Jurkat, Clone E6-1 (cell line): ENCODE data around the gene IMPDH1.

Experiments used
- DNase-seq: peaks from one replicate; pipeline ENCODE4 v3.0.0-alpha.2; 2011; ENCODE audit warnings: low read depth, low spot score
- H3K4me3 ChIP-seq: 2 replicates; pipeline ENCODE4 v1.5.1; 2011; ENCODE audit warnings: mild to moderate bottlenecking, low read length, control low read depth, moderate library complexity

Gene IMPDH1

DNA sequence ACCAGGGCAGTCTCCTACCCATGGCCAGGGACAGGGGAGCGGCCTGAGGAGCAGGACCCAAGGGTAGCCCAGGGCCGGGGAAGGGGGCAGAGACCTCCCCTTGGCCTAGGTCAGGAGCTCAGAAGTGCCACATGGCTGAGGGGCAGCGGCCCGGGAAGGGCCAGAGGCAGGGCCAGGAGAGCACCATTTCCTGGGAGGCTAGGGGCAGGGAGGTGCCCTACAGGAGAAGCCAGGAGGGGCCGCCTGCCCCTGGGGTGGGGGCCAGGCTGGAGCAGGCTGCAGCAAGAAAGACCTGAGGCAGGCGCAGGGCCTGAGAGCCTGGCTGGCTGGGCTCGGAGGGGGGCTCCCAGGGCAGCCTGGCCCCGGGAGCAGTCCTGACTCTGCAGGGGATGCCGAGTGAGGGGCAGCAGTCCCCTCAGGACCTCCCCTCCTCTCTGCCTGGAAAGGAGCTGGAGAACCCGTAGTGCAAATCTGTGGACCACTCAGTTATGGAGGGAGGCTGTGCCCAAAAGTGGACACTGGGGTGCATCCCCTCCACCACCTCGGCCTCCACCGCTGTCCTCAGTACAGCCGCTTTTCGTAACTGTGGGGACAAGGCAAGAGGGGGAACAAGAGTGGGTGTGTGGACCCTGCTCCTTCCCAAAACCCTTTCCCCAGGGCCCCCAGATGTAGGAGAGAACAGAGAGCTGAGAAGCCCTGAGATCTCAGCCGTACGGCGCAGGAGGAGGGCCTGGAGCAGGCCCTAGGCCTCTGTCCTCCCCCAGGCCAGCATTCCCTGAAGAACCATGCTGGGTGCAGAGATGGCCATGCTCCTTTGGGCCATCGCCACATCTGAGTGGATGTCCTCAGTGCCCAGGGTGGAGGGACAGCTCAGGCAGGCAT, 17.1 kb downstream of the IMPDH1 start:
- DNase-seq, result no peak
- H3K4me3 ChIP-seq, result no peak overlapping the region

DNA sequence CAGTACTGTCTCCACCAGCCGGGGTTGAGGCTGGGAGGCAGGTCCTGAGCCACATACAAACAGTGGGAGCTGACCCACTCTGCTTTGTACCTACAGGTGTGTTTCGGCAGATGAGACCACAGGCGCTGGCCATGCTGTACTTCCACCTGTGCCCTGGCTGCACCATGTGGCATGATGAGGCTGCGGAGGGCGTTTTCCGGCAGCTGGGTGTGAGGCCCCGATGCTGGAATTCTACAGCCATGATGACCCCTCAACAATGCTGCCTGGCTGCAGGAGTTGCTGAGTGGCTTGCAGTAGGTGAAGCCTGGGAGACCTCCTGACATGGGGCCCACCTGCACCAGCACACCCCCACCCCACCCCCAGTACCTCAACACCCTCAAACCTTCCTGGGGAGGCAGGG, 18.0 kb downstream of the IMPDH1 start:
- no peak for DNase-seq
- no peak overlapping the region for H3K4me3 ChIP-seq

DNA sequence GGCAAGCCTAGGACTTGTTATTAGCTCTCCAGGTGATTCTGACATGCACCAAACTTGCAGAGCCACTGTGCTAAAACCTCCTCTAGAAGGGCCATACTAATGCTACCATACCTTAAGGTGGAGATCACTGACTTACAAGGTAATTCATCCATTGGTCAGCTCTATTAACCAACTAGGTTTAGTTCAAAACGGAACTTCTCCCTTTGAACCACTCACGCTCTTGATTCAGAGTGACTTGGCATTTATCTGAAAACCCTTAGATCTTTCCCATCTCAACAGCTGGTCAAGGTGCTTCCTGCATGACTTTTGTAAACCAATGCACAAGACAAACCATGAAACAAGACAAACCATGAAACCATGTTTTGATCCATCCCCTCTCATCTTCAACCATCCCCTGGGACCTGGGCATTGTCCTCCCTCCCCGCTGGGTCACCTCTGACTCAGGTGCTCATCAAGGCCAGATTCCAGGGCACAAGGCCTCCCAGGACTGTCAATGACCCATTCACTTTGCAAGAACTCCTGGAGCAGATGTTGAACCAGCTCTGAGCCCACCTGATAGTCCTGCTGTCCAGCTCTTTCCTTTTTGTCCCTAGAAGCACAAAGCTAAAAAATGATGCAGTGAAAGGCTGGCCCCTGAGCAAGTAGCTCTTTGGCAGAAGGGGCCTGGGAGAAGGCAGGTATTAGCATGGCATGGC, 18.8 kb downstream of the IMPDH1 start:
- no peak for DNase-seq
- H3K4me3 ChIP-seq, result no peak overlapping the region

DNA sequence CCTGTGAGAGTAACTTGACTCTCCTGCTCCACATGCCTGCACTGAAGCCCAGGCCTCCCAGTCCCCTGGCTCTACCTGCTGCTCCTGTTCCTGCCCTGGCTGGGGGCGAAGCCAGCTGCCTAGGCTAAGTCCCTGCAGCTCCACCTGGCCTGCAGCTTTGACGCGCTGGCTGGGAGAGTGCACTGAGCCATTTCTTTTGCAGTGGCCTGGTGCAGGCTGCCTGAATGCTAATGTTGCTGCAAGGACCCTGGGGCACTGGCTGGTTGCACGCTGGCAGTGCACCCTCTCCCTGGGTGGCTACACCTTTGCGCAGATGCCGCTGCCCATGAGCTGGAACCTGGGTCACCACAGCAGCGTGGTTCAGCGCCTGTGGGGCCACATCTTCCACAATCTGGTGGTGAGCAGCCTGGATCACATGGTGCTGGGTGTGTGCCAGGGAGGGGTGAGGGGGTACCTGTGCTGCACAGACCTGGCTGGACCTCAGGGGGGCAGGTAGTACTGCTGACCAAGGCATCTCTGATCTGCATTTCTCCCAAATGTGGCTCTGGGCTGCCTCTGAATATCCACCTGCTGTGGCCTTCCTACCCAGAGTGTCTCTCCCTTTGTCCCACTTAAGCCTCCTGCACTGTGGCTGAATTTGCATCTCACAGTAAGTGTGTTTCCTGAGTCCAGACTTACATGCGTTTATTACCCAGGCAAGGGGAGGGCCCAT, 20.0 kb downstream of the IMPDH1 start:
- DNase-seq, result no peak
- H3K4me3 ChIP-seq, result no peak overlapping the region

DNA sequence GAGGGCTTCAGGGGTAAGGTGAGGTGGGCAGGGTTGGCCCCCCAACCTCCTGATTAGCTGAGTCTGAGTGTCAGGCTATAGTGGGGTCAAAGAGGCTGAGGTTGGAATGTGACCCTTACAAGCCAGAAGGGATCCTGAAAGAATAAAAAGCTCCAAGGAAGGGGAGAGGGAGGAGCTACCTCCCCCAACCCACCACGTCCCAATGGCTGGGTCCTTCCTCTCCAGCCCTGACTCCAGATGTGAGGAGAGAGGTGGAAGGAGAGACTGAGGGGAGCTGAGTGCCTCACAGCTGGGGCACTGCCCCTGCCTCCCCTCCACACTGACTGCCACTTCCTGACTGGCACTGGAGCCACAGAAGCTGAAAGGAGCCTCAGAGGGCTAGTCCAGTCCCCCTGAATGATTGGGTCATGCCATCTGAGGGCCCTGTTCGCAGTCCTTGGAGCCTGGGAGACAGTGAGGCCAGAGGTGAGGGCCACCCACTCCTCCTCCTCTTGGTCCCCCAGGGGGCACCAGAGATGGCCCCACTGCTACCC, 20.6 kb downstream of the IMPDH1 start:
- no peak overlapping the region for H3K4me3 ChIP-seq
- DNase-seq, result no peak

DNA sequence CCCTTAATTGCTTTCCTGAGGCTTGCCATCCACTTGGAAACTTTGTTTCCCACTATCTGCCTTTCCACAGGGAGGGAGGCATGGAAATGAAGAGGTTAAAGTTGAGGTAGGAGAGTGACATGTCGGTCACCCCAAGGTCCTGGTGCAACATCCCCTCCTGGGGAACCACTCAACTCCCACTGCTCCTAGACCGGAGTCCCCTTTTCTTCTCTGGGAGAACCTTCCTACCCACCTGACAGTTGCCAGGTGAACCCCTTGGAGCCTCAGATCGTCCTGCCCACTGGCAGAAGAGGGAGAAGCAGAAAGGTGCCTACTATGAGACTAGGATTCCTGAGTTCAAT, 21.7 kb downstream of the IMPDH1 start:
- H3K4me3 ChIP-seq, result no peak overlapping the region
- no peak for DNase-seq

DNA sequence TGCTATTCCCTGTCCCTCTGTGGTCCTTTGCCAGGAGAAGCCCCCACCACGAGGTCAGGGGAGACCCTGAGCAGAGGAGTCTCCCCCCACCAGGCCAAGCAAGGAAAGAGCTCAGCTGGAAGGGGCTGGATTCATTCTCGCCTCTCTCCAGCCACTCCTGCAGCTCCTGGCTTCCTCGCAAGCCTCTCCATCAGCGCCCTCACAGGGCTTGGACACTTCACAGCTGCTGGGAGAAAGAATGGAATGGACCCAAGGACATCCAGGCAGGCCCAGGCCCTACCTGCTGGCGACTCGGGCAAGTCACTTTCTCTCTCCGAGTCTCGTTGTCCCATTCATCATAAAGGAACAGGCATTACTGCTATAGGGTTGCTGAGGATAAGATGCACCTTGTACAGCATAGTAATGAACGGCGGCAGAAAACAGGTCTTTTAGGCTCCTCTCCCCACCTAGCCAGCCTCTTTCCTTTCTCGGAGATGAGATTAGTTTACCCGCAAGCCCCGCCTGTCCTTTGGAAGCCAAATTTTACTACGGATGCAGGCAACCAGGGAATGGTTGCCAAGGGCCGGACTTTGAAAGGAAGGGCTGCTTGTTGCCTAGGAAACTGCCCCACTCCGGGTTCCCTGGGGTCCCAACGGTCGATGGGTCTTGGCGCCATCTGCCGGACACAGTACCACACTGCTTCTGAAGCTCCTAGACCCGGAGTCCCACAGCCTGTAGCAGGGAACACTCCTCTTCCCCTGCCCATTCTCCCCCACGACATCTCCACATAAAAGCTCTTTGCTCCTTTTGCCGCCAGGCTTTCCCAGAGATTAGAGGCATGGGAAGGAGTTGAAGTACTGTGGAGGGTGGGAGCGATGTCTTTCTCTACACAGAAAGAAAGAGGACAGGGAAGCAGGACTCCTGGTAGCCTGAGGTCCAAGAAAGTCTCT, 22.3 kb downstream of the IMPDH1 start:
- H3K4me3 ChIP-seq, result no peak overlapping the region
- no peak for DNase-seq

DNA sequence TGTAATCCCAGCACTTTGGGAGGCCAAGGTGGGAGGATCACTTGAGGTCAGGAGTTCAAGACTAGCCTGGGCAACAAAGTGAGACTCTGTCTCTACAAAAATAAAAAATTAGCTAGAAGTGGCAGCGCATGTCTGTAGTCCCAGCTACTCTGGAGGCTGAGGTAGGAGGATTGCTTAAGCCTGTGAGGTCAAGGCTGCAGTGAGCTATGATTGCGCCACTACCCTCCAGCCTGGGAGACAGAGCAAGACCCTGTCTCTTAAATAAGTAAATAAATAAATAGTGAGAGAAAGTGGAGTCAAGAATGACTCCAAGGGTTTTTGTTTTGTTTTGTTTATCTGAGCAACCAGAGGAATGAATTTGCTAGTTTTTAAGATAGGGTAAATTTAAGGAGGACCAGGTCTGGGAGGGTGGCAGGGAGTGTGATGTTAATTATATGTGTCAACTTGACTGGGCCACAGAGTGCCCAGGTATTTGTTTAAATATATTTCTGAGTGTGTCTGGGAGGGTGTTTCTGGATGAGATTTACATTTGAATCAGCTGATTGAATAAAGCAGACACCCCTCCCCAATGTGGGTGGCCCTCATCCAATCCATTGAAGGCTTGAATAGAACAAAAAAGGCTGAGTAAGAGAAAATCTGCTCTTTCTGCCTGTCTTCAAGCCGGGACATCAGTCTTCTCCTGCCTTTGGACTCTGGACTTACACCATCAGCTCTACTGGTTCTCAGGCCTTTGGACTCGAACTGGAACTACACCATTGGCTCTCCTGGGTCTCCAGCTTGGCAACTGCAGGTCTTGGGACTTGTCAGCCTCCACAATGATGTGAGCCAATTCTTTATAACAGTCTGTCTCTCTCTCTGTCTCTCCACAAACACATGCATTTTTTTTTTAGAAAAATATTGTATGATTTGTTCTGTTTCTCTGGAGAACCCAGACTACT, 23.5 kb downstream of the IMPDH1 start:
- no peak for DNase-seq
- H3K4me3 ChIP-seq, result no peak overlapping the region

DNA sequence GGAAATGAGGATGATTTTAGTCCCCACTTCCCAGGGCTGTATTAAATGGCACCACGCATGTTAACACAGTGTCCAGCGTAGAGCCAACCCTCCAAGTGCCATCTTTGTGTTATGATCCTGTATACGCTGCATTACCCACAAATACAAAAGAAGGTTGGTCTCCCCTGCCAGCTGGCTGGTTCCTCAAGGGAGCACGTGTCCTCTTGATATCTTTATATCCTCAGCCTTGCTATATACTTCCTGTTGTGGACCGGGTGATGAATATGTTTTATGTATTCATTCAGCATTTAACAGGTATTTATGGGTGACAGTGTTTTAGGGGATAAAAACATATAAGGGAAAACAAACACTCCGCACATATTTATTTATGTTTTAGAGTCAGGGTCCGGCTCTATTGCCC, 25.1 kb downstream of the IMPDH1 start:
- no peak overlapping the region for H3K4me3 ChIP-seq
- no peak for DNase-seq

DNA sequence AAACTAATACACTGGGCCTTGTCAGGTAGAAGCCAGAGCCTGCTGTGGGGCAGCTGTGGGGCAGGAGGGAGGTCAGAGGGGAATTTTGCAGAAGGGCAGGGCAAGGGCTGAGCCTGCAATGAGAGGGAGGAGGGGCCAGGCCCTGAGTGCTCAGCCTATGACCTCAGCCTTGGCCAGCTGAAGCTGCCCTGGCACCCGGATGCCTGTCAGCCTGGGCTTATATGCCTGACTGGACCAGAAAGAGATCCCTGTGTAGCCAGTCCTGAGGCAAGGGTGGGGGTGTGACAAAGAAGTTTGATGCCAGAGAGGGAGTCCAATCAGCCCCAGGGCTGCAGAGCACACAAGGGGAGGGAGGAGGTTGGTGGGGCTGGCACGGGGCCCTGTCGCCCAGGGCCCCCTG, 26.0 kb downstream of the IMPDH1 start:
- no peak for DNase-seq
- no peak overlapping the region for H3K4me3 ChIP-seq

DNA sequence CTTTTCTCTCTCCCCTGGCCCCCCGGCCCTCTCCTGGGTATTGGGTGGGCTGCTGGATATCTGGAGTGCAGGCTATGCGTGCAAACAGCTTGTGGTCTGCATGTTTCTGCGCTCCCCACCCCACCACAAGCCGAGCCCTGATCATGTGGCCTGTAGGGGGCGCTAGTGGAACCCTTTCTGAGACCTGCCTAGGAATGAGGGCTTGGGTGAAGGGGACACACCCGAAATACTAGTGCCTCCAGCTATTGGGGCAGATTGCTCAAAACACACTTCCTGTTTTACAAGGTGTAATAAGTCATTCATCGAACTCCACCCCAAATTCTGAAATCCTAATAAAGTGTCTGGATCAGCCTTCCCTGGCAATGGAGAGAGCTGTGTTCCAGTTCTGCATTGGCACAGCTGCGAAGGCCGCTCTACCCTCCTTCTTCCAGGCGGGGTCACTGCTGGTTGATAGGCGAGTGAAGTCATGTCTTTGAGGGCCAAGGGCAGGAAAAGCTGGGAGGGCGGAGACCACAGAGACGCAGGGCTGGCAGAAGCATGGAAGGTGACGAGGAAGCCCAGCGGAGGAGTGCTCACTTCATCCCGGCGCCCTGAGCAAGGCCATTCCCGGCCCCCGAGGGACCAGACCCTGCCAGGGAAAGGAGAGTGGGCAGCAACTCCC, 28.5 kb downstream of the IMPDH1 start:
- DNase-seq, result no peak
- H3K4me3 ChIP-seq, result no peak overlapping the region

DNA sequence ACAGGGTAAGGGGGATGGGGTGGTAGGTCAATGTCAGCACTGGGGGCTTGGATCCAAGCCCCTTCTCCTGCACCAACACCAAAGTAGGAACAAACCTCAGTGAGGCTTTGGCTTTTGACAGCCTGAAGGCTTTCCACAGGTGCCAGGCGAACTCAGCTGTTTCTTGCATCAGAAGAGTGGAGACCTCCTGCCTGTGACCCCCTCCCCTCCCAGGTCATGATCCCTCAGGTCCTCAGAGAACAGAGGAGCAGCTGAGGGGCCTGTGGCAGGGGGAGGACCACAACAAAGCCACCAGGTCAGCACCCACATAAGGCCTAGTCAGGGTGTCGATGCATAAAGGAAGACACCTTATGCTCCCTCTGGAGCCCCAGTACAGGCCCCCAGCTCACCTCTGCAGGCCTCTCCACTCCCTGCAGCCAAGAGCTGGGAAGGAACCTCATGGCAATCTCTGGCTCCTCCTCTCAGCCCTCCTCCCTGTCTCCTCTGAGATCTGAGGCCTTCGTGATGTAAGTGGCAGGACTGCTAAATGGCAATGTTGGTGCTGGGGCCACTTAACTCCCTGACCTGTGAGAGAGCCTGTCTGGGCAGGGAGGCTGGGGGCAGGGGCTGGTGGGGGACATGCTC, 29.2 kb downstream of the IMPDH1 start:
- H3K4me3 ChIP-seq, result no peak overlapping the region
- DNase-seq, result no peak

DNA sequence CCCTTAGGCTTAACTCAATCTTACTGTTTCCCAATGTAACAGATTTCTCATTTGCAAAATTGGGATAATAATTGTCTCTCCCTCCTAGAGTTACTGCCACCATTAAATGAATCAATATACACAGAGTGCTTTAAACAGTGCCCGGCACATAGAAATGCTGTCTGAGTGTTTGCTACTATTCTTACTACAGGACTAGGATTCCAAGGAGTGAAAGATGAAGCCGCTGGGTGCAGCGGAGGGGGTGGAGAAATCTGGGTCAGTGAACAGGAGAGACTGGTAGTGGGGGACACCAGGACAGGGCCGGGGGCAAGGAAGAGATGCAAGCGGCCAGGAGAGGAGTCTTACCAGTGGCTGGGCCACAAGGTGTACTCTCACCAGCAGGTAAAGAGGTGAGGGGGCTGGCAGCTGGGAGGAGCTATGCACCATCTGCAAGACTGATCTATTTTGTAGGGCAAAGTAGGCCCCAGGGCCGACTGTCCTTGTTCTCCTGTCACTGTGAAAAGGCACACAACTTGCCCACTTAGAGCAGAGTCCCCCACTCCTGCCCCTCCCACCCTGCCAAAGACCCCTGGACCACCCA, 29.8 kb downstream of the IMPDH1 start:
- no peak overlapping the region for H3K4me3 ChIP-seq
- no peak for DNase-seq

DNA sequence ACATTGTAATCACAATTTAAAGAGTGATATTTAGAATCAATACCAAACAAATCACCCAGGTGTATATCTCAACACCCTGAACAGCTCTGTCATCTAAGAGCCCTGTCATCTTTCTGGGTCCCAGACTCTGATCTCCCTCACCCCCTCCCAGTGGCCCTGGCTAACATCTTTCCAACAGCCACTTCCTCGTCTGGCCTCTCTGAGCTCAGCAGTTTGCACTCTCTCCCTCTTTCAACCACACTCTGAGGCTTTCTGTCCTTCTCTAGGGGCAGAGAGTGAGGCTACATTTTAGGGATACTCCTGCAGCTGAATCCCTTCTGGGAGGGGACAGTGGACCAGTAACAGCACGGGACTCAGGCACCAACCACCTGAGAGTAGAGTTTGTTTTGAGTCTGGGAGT, 31.1 kb downstream of the IMPDH1 start:
- H3K4me3 ChIP-seq, result no peak overlapping the region
- no peak for DNase-seq

DNA sequence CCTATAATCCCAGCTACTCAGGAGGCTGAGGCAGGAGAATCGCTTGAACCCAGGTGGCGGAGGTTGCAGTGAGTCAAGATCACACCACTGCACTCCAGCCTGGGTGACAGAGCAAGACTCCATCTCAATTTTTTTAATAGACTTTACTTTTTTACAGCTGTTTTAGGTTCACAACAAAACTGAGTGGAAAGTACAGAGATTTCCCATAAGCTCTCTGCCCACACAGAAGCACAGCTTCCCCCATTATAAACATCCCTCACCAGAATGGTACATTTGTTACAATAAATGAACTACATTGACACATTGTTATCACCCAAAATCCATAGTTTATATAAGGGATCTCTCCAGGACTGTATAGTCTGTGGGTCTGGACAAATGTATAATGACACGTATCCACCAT, 33.7 kb downstream of the IMPDH1 start:
- no peak for DNase-seq
- no peak overlapping the region for H3K4me3 ChIP-seq

DNA sequence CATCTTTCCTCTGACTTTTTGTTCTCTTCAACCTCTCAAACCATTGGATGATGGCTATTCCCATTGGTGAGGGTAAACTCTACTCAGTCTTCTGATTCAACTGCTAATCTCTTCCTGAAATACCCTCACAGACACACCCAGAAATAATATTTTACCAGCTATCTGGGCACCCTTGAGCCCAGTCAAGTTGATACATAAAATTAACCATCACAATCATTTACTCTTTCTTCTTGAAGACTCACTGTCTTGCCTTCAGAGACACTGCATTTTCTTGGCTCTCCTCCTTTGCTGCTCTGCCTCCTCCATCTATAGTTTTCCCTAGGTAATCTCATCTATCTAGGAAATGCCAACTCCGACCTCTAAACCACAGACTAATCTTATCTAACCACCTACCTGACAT, 35.7 kb downstream of the IMPDH1 start:
- no peak for DNase-seq
- no peak overlapping the region for H3K4me3 ChIP-seq

DNA sequence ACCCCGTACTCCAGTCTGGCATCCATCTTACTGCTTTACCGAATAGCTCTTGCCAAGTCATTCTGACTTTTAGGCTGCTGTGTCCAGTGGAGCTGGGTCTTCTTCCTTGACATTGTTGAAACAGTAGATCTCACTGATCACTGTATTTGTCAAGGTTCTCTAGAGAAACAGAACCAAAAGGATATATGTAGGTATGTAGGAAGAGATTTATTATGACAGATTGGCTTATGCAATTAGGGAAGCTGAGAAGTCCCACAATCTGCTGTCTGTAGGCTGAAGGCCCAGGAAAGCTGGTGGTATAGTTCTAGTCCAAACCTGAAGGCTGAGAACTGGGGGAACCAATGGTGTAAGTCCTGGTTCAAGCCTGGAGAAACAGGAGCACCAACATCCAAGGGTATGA, 36.2 kb downstream of the IMPDH1 start:
- no peak overlapping the region for H3K4me3 ChIP-seq
- DNase-seq, result no peak
